Activated naive CD4-positive, alpha-beta T cell treated with Interleukin-2 at 50 U/mL for 16 hours (primary cell): ENCODE data around the gene MEN1.
A peak's percentile ranks its signal among the peaks of the same experiment; 100 is the strongest.

Source experiments
- DNase-seq: peaks from one replicate; pipeline ENCODE4 v3.0.0-alpha.2; 2020

MEN1 gene

DNA sequence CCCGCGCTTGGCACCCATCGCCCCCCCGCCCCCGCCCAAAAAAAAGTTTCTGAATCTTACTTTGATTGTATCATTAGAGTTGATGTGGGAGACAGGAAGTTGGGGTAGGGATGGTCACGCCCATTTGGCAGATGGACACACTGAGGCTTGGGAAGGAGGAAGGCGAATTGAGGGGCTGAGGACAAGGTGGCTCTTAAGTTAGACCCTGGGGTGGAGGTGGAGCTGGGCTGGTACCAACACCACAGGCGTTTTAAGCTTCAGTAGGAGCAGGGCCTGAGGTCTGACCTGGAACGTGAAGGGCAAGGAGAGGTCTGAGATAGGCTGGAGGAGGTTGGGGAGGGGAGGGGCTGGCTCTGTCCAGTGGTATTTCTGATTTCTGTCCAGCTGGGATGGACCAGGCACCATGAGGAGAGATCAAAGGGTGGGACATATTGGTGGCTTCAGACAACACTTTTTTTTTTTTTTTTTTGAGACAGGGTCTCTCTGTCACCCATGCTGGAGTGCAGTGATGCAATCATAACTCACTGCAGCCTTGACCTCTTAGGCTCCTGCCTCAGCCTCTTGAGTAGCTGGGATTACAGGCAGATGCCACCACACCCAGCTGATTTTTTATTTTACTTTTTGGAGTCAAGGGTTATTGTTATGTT is 34.9 kb upstream of the MEN1 start:
- DNase-seq, result no peak

DNA sequence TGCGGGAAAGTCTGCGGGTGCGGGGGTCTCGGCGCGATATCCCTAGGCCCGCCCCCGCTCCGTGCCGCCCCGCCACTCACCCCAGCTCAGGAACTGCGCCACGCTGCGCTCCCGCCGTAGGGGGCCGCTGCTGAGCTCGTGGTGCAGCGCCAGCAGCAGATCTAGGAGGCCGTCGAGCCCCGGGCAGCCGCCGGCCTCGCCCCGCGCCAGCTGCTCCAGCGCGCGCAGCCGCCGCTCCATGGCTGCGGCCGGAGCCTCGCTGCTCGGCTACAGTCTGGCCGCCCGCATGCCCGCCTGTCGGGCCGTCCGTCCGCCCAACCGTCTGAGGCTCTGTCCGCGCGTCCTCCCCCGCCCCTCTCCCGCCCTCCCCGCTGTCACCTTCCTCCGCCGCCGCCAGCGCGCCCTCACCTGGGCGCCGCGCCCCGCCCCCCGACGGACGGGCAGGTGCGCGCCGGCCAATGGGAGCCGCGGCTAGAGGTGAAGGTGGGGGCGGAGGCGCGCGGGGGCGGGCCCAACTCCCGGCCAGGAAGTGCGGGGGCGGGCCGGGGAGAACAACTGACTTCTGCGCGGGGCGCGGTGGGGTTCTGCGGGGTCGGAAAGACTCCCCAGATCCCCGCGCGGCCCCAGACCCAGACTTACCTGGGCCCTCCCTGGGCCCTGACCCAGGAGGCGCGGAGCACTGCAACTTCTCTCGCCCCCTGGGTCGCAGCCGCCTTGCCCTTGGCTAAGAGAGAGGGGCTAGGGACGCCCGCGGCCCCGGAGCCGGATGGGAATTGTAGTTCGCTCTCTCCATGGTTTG is 34.2 kb upstream of the MEN1 start, which contains the start of gene CDC42BPG:
TSS of gene CDC42BPG (minus strand) at position 324 of the 799 bp plus-strand sequence. CDS start at position 240, 84 bp downstream.
- DNase-seq, result peak; percentile 69

GRCh38 chr11:64843686-64844329 is 33.5 kb upstream of the MEN1 start:
- no peak for DNase-seq

DNA sequence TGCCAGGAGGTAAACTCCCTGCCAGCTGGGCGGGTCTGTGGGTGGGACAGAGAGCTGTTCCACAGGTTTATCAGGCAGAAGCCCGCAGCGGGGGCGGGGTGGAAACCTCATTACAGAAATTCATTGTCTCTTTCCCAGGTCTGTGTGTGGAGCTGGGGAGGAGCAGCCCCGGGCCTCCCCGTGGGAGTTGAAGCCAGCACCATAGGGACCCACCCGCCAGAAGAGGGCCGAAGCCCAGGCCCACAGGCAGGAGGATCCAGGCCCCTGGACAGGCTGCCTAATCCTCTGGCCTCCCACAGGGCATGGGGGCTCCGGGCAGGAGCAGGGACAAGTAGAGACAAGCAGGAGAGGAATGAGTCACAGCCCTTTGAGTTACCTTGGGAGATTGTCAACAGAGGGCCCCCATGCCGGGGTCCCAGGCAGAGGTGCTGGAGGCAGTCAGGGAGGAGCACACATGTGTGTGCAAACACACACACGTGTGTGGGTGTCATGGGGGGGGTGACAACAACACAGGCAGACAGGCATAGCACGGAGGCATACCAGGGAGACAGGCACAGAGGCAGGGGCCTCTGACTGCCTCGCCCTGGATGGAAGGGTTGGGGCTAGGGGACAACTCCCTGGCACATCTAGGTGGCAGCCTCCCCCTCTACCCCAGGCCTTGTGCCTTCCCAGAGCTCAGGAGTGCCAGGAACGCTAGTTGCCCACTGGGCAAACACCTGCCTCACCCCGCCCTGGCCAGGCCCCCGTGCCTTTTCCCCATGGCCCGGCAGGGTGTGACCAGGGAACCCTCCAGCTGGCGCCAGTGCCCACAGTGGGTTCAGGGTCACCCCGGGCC is 32.7 kb upstream of the MEN1 start:
- DNase-seq, result no peak

DNA sequence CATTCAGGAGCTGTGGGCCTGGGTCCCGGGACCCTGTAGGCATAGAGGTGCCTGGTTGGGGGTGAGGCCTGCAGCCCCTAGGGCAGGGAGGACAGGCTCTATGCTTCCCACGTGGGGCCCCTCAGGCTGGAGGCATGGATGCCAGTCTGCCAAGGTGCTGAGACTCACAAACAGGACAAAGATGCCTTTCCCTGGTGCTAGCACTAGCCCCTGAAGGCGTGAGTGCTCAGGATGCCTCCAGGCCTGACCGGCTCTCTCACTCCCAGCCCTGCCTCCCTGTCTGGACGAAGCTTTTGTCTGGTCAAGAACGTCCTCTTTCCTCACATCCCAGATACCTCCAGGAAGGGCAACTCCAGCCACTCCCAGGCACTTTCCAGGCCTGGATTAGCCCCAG is 32.0 kb upstream of the MEN1 start:
- no peak for DNase-seq

- no peak for DNase-seq
Measured at GRCh38 chr11:64841592-64842365, 31.4 kb upstream of the MEN1 start.

GRCh38 chr11:64839887-64840782 is 29.8 kb upstream of the MEN1 start:
- no peak for DNase-seq

GRCh38 chr11:64839335-64839734 is 29.0 kb upstream of the MEN1 start:
- DNase-seq, result no peak

GRCh38 chr11:64838600-64839334 is 28.4 kb upstream of the MEN1 start:
- no peak for DNase-seq

GRCh38 chr11:64837887-64838351 is 27.6 kb upstream of the MEN1 start:
- no peak for DNase-seq

DNA sequence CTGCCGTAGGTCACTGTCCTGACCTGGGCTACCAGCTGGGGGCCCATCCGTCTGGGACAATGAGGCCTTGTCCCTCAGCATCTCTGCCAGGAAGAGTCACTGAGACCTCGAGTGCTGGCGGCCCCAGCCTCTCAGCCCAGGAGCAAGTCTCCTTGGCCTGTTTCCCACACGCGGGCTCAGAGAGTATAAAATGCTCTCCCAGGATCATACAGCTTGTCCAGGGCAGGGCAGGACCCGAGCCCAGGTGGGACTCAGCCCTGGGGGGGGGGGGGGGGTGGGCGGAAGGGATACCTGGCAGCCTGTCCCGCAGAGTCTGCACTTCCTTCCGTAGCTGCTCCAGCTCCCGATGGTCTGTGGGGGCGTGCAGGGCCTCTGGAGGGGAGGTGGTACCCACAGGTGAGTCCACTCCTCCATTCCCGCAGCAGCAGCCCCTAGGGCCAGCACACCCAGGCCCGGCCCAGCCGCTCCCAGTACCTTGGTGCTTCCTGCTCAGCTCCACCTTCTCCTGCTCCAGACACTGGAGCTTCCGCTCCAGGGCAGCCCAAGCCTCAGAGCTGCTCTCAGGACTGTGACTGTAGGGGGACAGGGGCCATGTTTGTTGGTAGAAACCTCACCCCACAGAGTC is 26.2 kb upstream of the MEN1 start:
- DNase-seq, result no peak

- DNase-seq, result no peak
Measured at GRCh38 chr11:64835616-64836447, 25.5 kb upstream of the MEN1 start.

GRCh38 chr11:64834723-64835615 is 24.6 kb upstream of the MEN1 start:
- DNase-seq, result no peak

DNA sequence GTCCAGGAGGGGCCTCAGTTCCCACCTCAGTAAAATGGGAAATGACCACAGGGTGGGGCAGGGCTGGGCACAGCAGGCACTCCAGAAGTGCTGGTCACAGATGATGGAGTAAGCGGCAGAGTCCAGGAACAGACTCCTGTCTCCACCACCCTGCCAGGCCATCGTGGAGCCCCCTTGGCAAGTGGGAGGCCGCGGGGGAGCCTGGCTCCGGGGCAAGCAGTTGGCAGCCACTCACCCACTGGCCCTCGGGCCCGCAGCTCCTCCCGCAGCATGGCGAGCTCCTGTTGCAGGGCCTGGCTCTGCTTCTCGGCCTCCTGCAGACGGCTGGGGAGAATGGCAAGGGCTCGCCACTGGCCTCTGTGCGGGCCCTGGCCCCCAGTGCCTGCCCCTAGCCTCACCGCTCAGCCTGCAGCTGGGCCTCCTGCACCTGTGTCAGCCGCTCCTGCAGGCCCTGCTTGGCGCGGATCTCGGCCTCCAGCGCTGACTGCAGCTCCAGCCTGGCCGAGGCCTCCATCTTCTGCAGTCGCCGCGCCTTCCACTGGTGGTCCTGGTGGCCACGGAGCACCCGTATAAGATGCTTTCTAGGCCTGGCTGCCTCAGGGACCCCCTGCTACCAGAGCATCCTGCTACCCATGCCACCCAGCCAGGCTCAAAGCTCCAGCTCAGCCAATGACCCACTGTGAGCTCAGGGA is 23.8 kb upstream of the MEN1 start:
- DNase-seq, result no peak

DNA sequence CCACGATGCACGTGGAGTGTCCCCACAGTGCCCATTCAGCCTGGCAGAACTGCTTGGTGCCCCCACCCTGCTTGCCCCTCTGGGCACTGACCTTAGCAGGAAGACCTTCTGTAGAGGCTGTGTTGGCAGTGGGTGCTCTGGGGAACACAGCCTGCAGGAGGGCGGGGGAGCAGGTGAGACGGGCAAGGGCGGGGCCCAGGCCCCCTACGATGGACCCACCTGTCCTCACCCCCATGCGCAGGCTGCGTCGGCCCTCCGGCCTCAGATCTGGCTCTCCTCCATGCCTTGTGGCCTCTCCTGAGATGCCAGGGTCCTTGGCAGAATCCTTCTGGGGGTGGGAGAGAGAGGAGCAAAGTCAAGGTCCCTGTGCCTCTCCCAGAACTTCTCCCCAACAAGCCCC is 23.2 kb upstream of the MEN1 start:
- DNase-seq, result no peak

DNA sequence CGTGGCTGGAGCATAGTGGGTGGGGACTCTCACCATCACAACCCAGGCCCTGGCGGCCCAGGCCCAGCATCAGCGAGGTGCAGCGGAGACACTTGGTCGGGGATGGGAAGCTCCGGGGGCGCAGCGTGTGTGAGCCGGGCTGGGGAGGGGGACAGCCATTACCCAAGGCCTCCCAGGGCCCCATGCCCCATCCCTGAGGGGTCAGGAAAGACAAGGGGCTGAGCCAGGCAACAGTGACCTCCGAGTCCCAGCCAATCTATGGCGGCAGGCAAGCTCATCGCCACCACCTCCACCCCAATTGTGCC is 22.8 kb upstream of the MEN1 start:
- DNase-seq, result no peak

GRCh38 chr11:64832467-64833197 is 22.3 kb upstream of the MEN1 start:
- DNase-seq, result no peak
